HepG2 (cell line): ENCODE data around the gene TMEM198. TPM values are rescaled to one million over a fixed set of nuclear protein-coding genes. Genes with fewer than 3 reads are reported as not detected.

Experiments
- CEBPZ ChIP-seq: IDR thresholded peaks from 2 replicates; pipeline ENCODE4 v1.6.1; 2012; ENCODE audit warnings: low read length, improper control_type of control experiment
- DNMT3B ChIP-seq: conservative IDR thresholded peaks from 2 replicates; pipeline ENCODE4 v1.6.1; 2016; ENCODE audit warnings: missing biosample characterization, control low read depth
- E2F5 ChIP-seq: sonication (generic); formaldehyde crosslinking; conservative IDR thresholded peaks from 2 replicates; pipeline ENCODE4 v1.4.0; 2020; ENCODE audit warnings: missing genetic modification reagents
- EP300 ChIP-seq, 3 experiments: sonication (generic) in 1 of 3; formaldehyde crosslinking in 1 of 3; IDR thresholded peaks; 2 replicates each; pipeline versions ENCODE4 v1.5.1 to v1.6.1; 2011 to 2020; ENCODE audit warnings: low read depth in 2 of 3, low read length in 2 of 3, borderline replicate concordance in 1 of 3, improper control_type of control experiment in 1 of 3, mild to moderate bottlenecking in 1 of 3, missing genetic modification reagents in 1 of 3, moderate library complexity in 1 of 3
- FOSL1 ChIP-seq: sonication (generic); formaldehyde crosslinking; IDR thresholded peaks from 2 replicates; pipeline ENCODE4 v1.9.0; 2021; ENCODE audit warnings: missing genetic modification reagents, borderline replicate concordance
- HINFP ChIP-seq: sonication (generic); formaldehyde crosslinking; IDR thresholded peaks from 2 replicates; pipeline ENCODE4 v1.4.0; 2020; ENCODE audit warnings: low read depth, mild to moderate bottlenecking, missing genetic modification reagents
- KDM3A ChIP-seq: IDR thresholded peaks from 2 replicates; pipeline ENCODE4 v1.6.1; 2018; ENCODE audit warnings: low read depth, missing compliant biosample characterization
- KMT2A ChIP-seq: sonication (generic); formaldehyde crosslinking; IDR thresholded peaks from 2 replicates; pipeline ENCODE4 v1.4.0; 2020; ENCODE audit warnings: missing genetic modification reagents
- MBNL3 ChIP-seq: fragments of 250-450 bp; sonication (Bioruptor Pico); conservative IDR thresholded peaks from 2 replicates; pipeline ENCODE4 v1.8.0; 2022; ENCODE audit warnings: mild to moderate bottlenecking, inconsistent platforms
- MIXL1 ChIP-seq: IDR thresholded peaks from 2 replicates; pipeline ENCODE4 v1.6.1; 2016
- MTA3 ChIP-seq: sonication (generic); formaldehyde crosslinking; IDR thresholded peaks from 2 replicates; pipeline ENCODE4 v1.4.0; 2020; ENCODE audit warnings: missing genetic modification reagents
- NFYC ChIP-seq: IDR thresholded peaks from 2 replicates; pipeline ENCODE4 v1.6.1; 2016; ENCODE audit warnings: missing genetic modification reagents, missing compliant biosample characterization
- NRL ChIP-seq: sonication (generic); formaldehyde crosslinking; IDR thresholded peaks from 2 replicates; pipeline ENCODE4 v1.5.0; 2020; ENCODE audit warnings: missing genetic modification reagents, mild to moderate bottlenecking, moderate library complexity, borderline replicate concordance
- RFX1 ChIP-seq: fragments of 450-650 bp; IDR thresholded peaks from 2 replicates; pipeline ENCODE4 v1.6.1; 2017
- SIX1 ChIP-seq: sonication (generic); formaldehyde crosslinking; IDR thresholded peaks from 2 replicates; pipeline ENCODE4 v1.4.0; 2020; ENCODE audit warnings: missing genetic modification reagents, borderline replicate concordance
- SMC3 ChIP-seq: IDR thresholded peaks from 2 replicates; pipeline ENCODE4 v1.6.1; 2011; ENCODE audit warnings: low read length, improper control_type of control experiment
- SRSF9 ChIP-seq: fragments of 200-400 bp; formaldehyde crosslinking; IDR thresholded peaks from 2 replicates; pipeline ENCODE4 v1.6.1; 2018; ENCODE audit warnings: borderline replicate concordance, mild to moderate bottlenecking, low read depth, low read length; ENCODE audit not compliant: insufficient read depth, poor library complexity, severe bottlenecking
- ZKSCAN1 ChIP-seq: fragments of 150-350 bp; IDR thresholded peaks from 2 replicates; pipeline ENCODE4 v1.6.1; 2014; ENCODE audit warnings: low read length
- ZMYM4 ChIP-seq: sonication (generic); formaldehyde crosslinking; IDR thresholded peaks from 2 replicates; pipeline ENCODE4 v1.8.1; 2023; ENCODE audit warnings: mild to moderate bottlenecking, missing genetic modification reagents
- ZNF264 ChIP-seq: sonication (generic); formaldehyde crosslinking; IDR thresholded peaks from 2 replicates; pipeline ENCODE4 v1.4.0; 2020; ENCODE audit warnings: missing genetic modification reagents
- ZNF350 ChIP-seq: sonication (generic); formaldehyde crosslinking; IDR thresholded peaks from 2 replicates; pipeline ENCODE4 v1.4.0; 2020; ENCODE audit warnings: mild to moderate bottlenecking, low read depth, missing genetic modification reagents, borderline replicate concordance
- ZNF775 ChIP-seq: sonication (generic); formaldehyde crosslinking; IDR thresholded peaks from 2 replicates; pipeline ENCODE4 v1.4.0; 2020; ENCODE audit warnings: missing genetic modification reagents, mild to moderate bottlenecking, moderate library complexity, borderline replicate concordance
- ZSCAN20 ChIP-seq: sonication (generic); formaldehyde crosslinking; IDR thresholded peaks from 2 replicates; pipeline ENCODE4 v1.4.0; 2020; ENCODE audit warnings: missing genetic modification reagents, mild to moderate bottlenecking, borderline replicate concordance
- ZSCAN22 ChIP-seq: sonication (generic); formaldehyde crosslinking; IDR thresholded peaks from 2 replicates; pipeline ENCODE4 v1.4.0; 2020; ENCODE audit warnings: mild to moderate bottlenecking, missing genetic modification reagents
- polyA plus RNA-seq, 8 experiments: library from polyadenylated mRNA; depleted of rRNA in 3 of 8; stranded (reverse) in 7 of 8; unstranded in 1 of 8; fragments of >200 nt; fragmentation: Illumina TruSeq in 4 of 8; extraction: Trizol in 4 of 8; gene quantifications; 2 replicates each; pipeline versions ENCODE4 v1.2.1 to v1.2.3, GENCODE V29; 2011 to 2016; ENCODE audit warnings: low read depth in 4 of 8, missing spikeins in 1 of 8, mixed read lengths in 1 of 8; ENCODE audit not compliant: insufficient read depth in 1 of 8
- total RNA-seq, 5 experiments: library from RNA; depleted of rRNA; stranded (reverse); fragments of >200 nt; fragmentation: Illumina TruSeq; extraction: Trizol; gene quantifications; 2 replicates each; pipeline ENCODE4 v1.2.3, GENCODE V29; 2016; ENCODE audit warnings: low read depth in 1 of 5

Gene TMEM198
- total and polyA plus RNA-seq, 2 of the 13 experiments (the other 11 are each of a cell fraction or from before 2014, with no cell fraction given), result 17.3 to 23.5 TPM

- TF ChIP-seq SRSF9, result no peak
- peak; percentile 86; the same call in 1 of the 2 replicates for TF ChIP-seq ZNF350 (CRISPR knock-in tag)
- no peak; the same call in 1 of the 2 replicates for TF ChIP-seq ZNF264 (CRISPR knock-in tag)
- peak; percentile 86 for TF ChIP-seq ZMYM4 (CRISPR knock-in tag)
- TF ChIP-seq SMC3, result peak; percentile 57; the same call in 1 of the 2 replicates
- no peak for TF ChIP-seq E2F5 (CRISPR knock-in tag)
- TF ChIP-seq ZSCAN20 (CRISPR knock-in tag), result no peak
- no peak for TF ChIP-seq ZSCAN22
- TF ChIP-seq NRL (CRISPR knock-in tag), result peak; percentile 93
- TF ChIP-seq ZNF775 (CRISPR knock-in tag), result no peak; the same call in 1 of the 2 replicates
- TF ChIP-seq KMT2A (CRISPR knock-in tag), result peak; percentile 87
- TF ChIP-seq ZKSCAN1, result no peak
- TF ChIP-seq EP300 (IDR thresholded peaks at IDR 0.05; ENCODE audit: low read depth in 2 of 2, low read length in 2 of 2), result 0 out of 4 replicates have a peak, but pooled peaks of 1 of the 2 experiments have one; percentile 48
- no peak for TF ChIP-seq EP300 (CRISPR knock-in tag; IDR thresholded peaks at IDR 0.05; ENCODE audit: borderline replicate concordance)
- TF ChIP-seq RFX1, result no peak
- TF ChIP-seq MTA3 (CRISPR knock-in tag), result no peak
- peak; percentile 81 for TF ChIP-seq HINFP (CRISPR knock-in tag)
- TF ChIP-seq MBNL3 (CRISPR knock-in tag), result no peak
- TF ChIP-seq NFYC (CRISPR knock-in tag), result peak; percentile 48; the same call in 1 of the 2 replicates
- no peak for TF ChIP-seq SIX1 (CRISPR knock-in tag)
- TF ChIP-seq FOSL1 (CRISPR knock-in tag), result no peak
- TF ChIP-seq KDM3A, result peak; percentile 99
- peak; percentile 58; the same call in 1 of the 2 replicates for TF ChIP-seq MIXL1 (CRISPR knock-in tag)
- TF ChIP-seq CEBPZ, result no peak
- TF ChIP-seq DNMT3B, result no peak; the same call in 1 of the 2 replicates
Observed at GRCh38 chr2:219541611-219542180, 2.1 kb upstream of the TMEM198 start (continued).
